ENCODE data around the gene DIP2C. TPM values are rescaled to one million over a fixed set of nuclear protein-coding genes. Genes with fewer than 3 reads are reported as not detected.
"Not testable (repeated sequence)": the region's sequence is repeated elsewhere in the genome, so short reads cannot be mapped to it uniquely, and the experiment has no call there.

DIP2C gene
- total RNA-seq, 2 experiments from 2014 or later = 1.6 to 1.7 TPM

GRCh38 chr10:480928-481552, 208.4 kb downstream of the DIP2C start:
- Mint-ChIP-seq H3K4me3 (no peak overlapping the region), H3K4me1 (peaks cover 11% of the 10 kb centered on the region), H3K27ac (no peak overlapping the region), H3K9me3 (peaks cover 6% of the 10 kb centered on the region), H3K27me3 (peaks cover 4% of the 10 kb centered on the region), H3K36me3 (peaks cover 6% of the 10 kb centered on the region)
- ATAC-seq (ENCODE audit: low read depth) (no peak), DNase-seq (peak; percentile 25)
- POLR2A ChIA-PET = no interaction called here

DNA sequence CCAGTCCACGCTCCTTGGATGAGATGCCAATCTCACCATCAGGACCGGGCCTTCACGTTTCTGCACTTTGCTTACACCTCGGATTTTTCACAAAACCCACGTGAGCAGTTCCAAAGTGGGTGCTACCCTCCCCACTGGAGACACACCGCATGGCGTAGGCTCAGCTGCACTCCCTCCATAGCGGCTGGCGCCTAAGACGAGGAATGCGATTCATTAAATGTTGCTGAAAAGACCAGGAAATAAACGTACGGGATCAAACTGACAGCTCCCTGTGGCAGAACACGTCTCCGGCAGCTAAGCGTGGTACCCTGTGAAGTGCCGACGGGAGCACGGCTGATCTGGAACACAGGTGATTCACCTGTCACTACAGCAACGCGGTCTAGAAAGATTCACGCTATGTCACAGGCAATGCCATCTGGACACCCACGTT, 209.0 kb downstream of the DIP2C start:
- peaks cover 9% of the 10 kb centered on the region for H3K4me1 Mint-ChIP-seq
- peaks cover 6% of the 10 kb centered on the region for H3K9me3 Mint-ChIP-seq
- POLR2A ChIA-PET = no interaction called here
- peaks cover 4% of the 10 kb centered on the region for H3K27me3 Mint-ChIP-seq
- no peak for ATAC-seq (ENCODE audit: low read depth)
- no peak overlapping the region for H3K27ac Mint-ChIP-seq
- no peak for DNase-seq
- H3K4me3 Mint-ChIP-seq = no peak overlapping the region
- H3K36me3 Mint-ChIP-seq = peaks cover 6% of the 10 kb centered on the region

DNA sequence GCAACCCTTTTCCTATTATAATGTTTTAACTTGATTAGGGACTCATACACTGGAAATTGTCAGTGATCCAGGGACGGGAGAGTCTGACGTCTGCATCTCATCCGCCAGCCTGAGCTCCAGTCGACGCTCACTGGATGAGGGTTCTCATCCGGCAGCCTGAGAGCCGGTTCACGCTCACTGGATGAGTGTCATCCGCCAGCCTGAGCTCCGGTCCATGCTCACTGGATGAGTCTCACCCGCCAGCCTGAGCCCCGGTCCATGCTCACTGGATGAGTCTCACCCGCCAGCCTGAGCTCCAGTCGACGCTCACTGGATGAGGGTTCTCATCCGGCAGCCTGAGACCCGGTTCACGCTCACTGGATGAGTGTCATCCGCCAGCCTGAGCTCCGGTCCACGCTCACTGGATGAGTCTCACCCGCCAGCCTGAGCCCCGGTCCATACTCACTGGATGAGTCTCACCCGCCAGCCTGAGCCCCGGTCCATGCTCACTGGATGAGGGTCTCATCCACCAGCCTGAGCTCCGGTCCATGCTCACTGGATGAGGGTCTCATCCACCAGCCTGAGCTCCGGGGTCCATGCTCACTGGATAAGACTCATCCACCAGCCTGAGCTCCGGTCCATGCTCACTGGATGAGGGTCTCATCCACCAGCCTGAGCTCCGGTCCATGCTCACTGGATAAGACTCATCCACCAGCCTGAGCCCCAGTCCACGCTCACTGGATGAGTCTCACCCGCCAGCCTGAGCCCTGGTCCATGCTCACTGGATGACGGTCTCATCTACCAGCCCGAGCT, 209.6 kb downstream of the DIP2C start:
- POLR2A ChIA-PET; ATAC-seq (ENCODE audit: low read depth); H3K36me3 Mint-ChIP-seq; H3K4me3 Mint-ChIP-seq; H3K9me3 Mint-ChIP-seq; H3K27me3 Mint-ChIP-seq; H3K27ac Mint-ChIP-seq; H3K4me1 Mint-ChIP-seq: not testable (repeated sequence)
- peak; percentile 16 for DNase-seq

DNA sequence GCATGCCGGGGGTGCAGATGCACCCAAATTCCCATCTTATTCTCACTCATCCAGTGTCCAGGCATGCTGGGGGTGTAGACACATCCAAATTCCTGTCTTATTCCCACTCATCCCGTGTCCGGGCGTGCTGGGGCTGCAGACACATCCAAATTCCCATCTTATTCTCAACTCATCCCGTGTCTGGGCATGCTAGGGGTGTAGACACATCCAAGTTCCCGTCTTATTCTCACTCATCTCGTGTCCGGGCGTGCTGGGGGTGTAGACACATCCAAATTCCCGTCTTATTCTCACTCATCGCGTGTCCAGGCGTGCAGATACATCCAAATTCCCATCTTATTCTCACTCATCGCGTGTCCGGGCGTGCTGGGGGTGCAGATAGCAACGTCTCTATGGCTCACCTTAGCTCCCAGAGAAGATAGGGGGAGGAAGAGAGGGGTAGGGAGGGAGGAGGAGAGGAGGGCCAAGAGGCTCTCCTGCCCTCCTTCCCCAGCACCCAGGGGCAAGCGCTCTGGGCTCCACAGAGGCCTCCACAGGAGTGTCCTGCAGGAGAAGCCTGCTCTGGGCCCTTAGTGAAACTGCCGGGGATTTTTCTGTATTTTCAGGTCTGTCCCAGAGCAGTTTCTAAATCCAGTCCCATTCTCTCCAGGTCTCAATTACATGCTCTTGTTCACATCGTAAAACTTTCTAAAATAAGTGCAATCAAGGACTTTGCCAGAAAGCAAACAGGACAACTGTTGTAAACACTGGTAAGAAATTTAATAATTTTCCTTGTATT, 210.8 kb downstream of the DIP2C start:
- Mint-ChIP-seq H3K27me3 (peaks cover 4% of the 10 kb centered on the region), H3K4me1 (peaks cover 5% of the 10 kb centered on the region), H3K9me3 (peaks cover 6% of the 10 kb centered on the region), H3K4me3 (no peak overlapping the region), H3K36me3 (peaks cover 6% of the 10 kb centered on the region), H3K27ac (no peak overlapping the region)
- DNase-seq (no peak), ATAC-seq (ENCODE audit: low read depth) (no peak)
- POLR2A ChIA-PET = no interaction called here

DNA sequence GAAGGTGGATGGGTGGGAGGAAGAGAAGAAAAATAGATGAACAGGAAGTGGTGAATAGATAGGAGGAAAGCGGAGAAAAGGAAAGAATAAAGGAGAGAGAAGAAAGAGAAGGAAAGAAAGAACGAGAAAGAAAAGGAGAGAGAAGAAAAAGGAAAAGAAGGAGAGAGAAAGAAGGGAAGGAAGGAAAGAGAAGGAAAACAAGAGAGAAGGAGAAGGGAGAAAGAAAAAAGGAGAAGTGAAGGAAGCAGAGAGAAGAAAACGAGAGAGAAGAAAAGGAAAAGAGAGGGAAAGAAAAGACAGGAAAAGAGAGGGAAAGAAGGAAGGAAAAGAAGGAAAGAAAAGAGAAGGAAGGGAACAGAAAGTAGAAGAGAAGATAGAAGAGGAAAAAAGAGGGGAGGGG, 211.8 kb downstream of the DIP2C start:
- H3K27ac Mint-ChIP-seq = peak overlapping the region; percentile 51
- peaks cover 4% of the 10 kb centered on the region for H3K27me3 Mint-ChIP-seq
- H3K4me1 Mint-ChIP-seq = peaks cover 5% of the 10 kb centered on the region
- peaks cover 6% of the 10 kb centered on the region for H3K36me3 Mint-ChIP-seq
- no peak overlapping the region for H3K4me3 Mint-ChIP-seq
- peaks cover 6% of the 10 kb centered on the region for H3K9me3 Mint-ChIP-seq
- ATAC-seq (ENCODE audit: low read depth) (no peak), DNase-seq (no peak)
- POLR2A ChIA-PET = no interaction called here

GRCh38 chr10:476455-476780, 213.1 kb downstream of the DIP2C start:
- no peak overlapping the region for H3K27ac Mint-ChIP-seq
- ATAC-seq (ENCODE audit: low read depth) (no peak), DNase-seq (peak; percentile 10)
- peaks cover 4% of the 10 kb centered on the region for H3K27me3 Mint-ChIP-seq
- peaks cover 6% of the 10 kb centered on the region for H3K9me3 Mint-ChIP-seq
- no peak overlapping the region for H3K4me3 Mint-ChIP-seq
- POLR2A ChIA-PET = no interaction called here
- peaks cover 5% of the 10 kb centered on the region for H3K4me1 Mint-ChIP-seq
- H3K36me3 Mint-ChIP-seq = peaks cover 6% of the 10 kb centered on the region

DNA sequence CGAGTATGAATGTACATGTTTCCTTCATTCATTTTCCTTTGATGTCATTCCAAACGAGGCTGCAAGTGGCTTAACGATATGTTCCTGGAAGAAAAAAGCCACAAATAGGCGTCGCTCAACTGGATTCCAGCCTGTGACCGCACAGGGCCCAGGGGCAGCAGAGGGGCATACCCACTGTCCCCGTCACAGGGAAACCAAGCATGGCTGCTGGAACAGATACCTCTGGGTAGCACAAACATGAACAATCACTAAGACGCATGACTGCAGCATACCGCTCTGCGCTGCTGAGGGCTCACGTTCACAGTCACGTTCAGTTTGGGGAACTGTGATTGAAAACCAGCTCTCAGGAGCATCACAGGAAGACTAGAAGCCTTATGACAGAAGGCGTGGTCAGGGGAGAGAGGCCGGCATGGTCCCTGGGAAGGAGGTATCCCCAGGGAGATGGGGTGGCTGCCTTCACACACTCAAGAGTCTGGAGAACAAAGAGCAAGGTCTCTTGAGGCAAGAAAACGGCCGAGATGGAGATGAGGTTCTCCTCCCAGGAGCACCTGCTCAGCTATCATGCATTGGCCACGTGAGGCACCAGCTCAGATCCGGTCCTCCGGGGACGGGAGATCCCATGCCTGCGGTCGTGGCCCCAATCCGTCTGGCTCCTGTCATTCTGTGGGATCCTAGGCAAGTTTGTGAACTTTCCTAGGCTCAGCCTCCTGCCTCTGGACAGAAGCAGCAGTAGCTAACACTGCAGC, 213.6 kb downstream of the DIP2C start:
- Mint-ChIP-seq H3K4me3 (no peak overlapping the region), H3K9me3 (peaks cover 6% of the 10 kb centered on the region), H3K27ac (no peak overlapping the region)

GRCh38 chr10:474946-475345, 214.5 kb downstream of the DIP2C start:
- peaks cover 4% of the 10 kb centered on the region for H3K27me3 Mint-ChIP-seq
- H3K9me3 Mint-ChIP-seq = peaks cover 6% of the 10 kb centered on the region
- no peak overlapping the region for H3K27ac Mint-ChIP-seq

More for the DNA sequence above, 213.6 kb downstream of the DIP2C start:
- H3K27me3 Mint-ChIP-seq = peaks cover 4% of the 10 kb centered on the region
- POLR2A ChIA-PET = no interaction called here
- H3K36me3 Mint-ChIP-seq = peaks cover 6% of the 10 kb centered on the region
- H3K4me1 Mint-ChIP-seq = peaks cover 5% of the 10 kb centered on the region
- ATAC-seq (ENCODE audit: low read depth) (no peak), DNase-seq (peak; percentile 12)

DNA sequence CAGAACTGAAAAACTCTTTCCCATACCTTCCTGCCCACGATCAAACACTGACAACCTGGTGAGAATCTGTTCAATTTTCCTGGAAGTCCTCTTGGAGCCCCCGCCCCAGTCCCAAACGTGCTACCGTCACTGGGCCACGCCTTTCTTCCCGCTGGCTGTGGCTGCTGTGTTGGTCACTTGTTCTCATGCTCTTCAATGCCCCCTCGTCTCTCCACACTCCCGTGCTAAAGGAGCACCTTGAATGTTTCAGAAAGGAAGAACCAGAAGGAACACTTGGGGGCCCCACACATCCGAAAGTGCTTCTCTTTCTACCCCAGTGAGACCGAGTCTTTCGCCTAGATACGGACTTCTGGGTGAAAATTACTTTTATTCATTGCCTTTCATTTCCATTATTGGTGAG, 215.1 kb downstream of the DIP2C start:
- Mint-ChIP-seq H3K27me3 (peaks cover 4% of the 10 kb centered on the region), H3K4me1 (peaks cover 18% of the 10 kb centered on the region), H3K36me3 (peaks cover 6% of the 10 kb centered on the region), H3K4me3 (no peak overlapping the region), H3K9me3 (peaks cover 6% of the 10 kb centered on the region), H3K27ac (no peak overlapping the region)
- POLR2A ChIA-PET = no interaction called here
- ATAC-seq (ENCODE audit: low read depth) = no peak
- no peak for DNase-seq

More at GRCh38 chr10:474946-475345, 214.5 kb downstream of the DIP2C start:
- peaks cover 14% of the 10 kb centered on the region for H3K4me1 Mint-ChIP-seq
- H3K4me3 Mint-ChIP-seq = no peak overlapping the region
- POLR2A ChIA-PET = no interaction called here
- H3K36me3 Mint-ChIP-seq = peaks cover 6% of the 10 kb centered on the region
- ATAC-seq (ENCODE audit: low read depth) (no peak), DNase-seq (no peak)

DNA sequence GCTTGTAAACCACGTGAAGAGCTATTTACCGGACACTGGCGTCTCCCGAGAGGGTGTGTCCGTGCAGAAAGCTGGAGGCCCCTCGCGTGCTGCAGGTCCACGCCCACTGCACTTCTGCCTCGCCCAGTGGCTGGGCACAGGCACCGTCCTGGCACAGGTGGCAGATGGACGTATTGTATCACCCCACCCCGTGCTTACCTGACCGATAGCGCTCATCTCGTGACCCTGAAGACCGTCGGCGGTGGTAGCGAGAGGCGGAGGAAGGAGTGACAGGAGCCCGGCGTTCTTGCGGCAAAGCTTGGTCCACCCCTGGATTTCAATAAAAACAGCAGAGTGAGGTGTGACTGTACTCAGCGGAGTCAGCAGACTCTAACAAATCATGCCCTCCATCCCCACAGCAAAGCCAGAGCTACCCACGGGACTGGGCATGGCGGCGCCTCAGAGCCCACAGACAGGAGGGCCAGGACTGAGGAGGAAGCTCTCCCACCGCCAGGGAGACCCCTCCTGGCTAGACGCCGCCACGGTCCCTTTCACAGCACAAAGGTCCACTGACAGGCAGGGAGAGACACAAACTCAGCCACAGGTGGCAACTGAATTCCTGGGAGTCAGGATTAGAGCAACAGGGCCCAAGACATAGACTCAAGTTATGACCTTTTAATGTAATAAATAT, 217.1 kb downstream of the DIP2C start:
- peaks cover 3% of the 10 kb centered on the region for H3K9me3 Mint-ChIP-seq
- peaks cover 3% of the 10 kb centered on the region for H3K36me3 Mint-ChIP-seq
- H3K4me1 Mint-ChIP-seq = peaks cover 15% of the 10 kb centered on the region
- POLR2A ChIA-PET = no interaction called here
- DNase-seq = no peak
- no peak overlapping the region for H3K27ac Mint-ChIP-seq
- no peak for ATAC-seq (ENCODE audit: low read depth)
- no peak overlapping the region for H3K4me3 Mint-ChIP-seq
- peaks cover 4% of the 10 kb centered on the region for H3K27me3 Mint-ChIP-seq

- Mint-ChIP-seq H3K27me3 (no peaks in the 10 kb centered on the region), H3K4me1 (peaks cover 13% of the 10 kb centered on the region), H3K4me3 (peak overlapping the region; percentile 13), H3K9me3 (no peaks in the 10 kb centered on the region), H3K36me3 (no peaks in the 10 kb centered on the region), H3K27ac (peak overlapping the region; percentile 66)
- POLR2A ChIA-PET = interaction anchor here (1.0 kb wide), 1 partner anchor 19 kb away, joined by 3 read pairs; no protein-coding TSS in a partner anchor
- DNase-seq (peak; percentile 45), ATAC-seq (ENCODE audit: low read depth) (peak; percentile 88)
These were observed 219.0 kb downstream of the DIP2C start for GRCh38 chr10:470339-471003.

GRCh38 chr10:469947-470338, 219.5 kb downstream of the DIP2C start:
- no peaks in the 10 kb centered on the region for H3K9me3 Mint-ChIP-seq
- H3K4me1 Mint-ChIP-seq = peaks cover 13% of the 10 kb centered on the region
- POLR2A ChIA-PET = interaction anchor here (1.0 kb wide), 1 partner anchor 19 kb away, joined by 3 read pairs; no protein-coding TSS in a partner anchor

More at GRCh38 chr10:469947-470338, 219.5 kb downstream of the DIP2C start:
- ATAC-seq (ENCODE audit: low read depth) (no peak), DNase-seq (no peak)
- peak overlapping the region; percentile 66 for H3K27ac Mint-ChIP-seq
- H3K27me3 Mint-ChIP-seq = no peaks in the 10 kb centered on the region
- H3K36me3 Mint-ChIP-seq = no peaks in the 10 kb centered on the region
- peak overlapping the region; percentile 13 for H3K4me3 Mint-ChIP-seq

Data from activated naive CD8-positive, alpha-beta T cell treated with anti-CD3 and anti-CD28 coated beads, Interleukin-2, amount 10 ng/mL, durations not matched to agents 7 days and 5 days (primary cell).